H1 (cell line): Measurements from ENCODE around the gene SLC9A3.

Source experiments
- EZH2 ChIP-seq: fragments of 200-600 bp; sonication (generic); IDR thresholded peaks from 2 replicates; pipeline ENCODE4 v1.7.1; 2012; ENCODE audit warnings: low read depth, mild to moderate bottlenecking, moderate library complexity, low read length, inconsistent platforms; ENCODE audit not compliant: severe bottlenecking
- KDM1A ChIP-seq: fragments of 200-600, 300-600 bp; sonication (generic); IDR thresholded peaks from 2 replicates; pipeline ENCODE4 v1.7.1; 2016; ENCODE audit warnings: mild to moderate bottlenecking, low read length, borderline replicate concordance
- SIX5 ChIP-seq: IDR thresholded peaks from 2 replicates; pipeline ENCODE4 v1.6.1; 2011; ENCODE audit warnings: mild to moderate bottlenecking, low read depth, low read length
- SP1 ChIP-seq: IDR thresholded peaks from 2 replicates; pipeline ENCODE4 v1.6.1; 2011; ENCODE audit warnings: low read depth, low read length
- TEAD4 ChIP-seq: IDR thresholded peaks from 2 replicates; pipeline ENCODE4 v1.6.1; 2012; ENCODE audit warnings: low read depth, low read length, inconsistent platforms, mixed read lengths
- TF ChIP-seq, protein P1 (sequence below), 3 experiments: IDR thresholded peaks; 1 replicate in 2 of 3; 2 replicates in 1 of 3; pipeline versions ENCODE4 v1.5.1 to v1.6.1; 2011; ENCODE audit warnings: low read length in 3 of 3, mild to moderate bottlenecking in 3 of 3, inconsistent platforms in 2 of 3, low read depth in 1 of 3, moderate library complexity in 1 of 3; ENCODE audit not compliant: insufficient read depth in 1 of 3; ENCODE audit errors: control extremely low read depth in 1 of 3
- TF ChIP-seq, protein P2 (sequence below): IDR thresholded peaks from 2 replicates; pipeline ENCODE4 v1.6.1; 2012; ENCODE audit warnings: inconsistent platforms

DNA sequence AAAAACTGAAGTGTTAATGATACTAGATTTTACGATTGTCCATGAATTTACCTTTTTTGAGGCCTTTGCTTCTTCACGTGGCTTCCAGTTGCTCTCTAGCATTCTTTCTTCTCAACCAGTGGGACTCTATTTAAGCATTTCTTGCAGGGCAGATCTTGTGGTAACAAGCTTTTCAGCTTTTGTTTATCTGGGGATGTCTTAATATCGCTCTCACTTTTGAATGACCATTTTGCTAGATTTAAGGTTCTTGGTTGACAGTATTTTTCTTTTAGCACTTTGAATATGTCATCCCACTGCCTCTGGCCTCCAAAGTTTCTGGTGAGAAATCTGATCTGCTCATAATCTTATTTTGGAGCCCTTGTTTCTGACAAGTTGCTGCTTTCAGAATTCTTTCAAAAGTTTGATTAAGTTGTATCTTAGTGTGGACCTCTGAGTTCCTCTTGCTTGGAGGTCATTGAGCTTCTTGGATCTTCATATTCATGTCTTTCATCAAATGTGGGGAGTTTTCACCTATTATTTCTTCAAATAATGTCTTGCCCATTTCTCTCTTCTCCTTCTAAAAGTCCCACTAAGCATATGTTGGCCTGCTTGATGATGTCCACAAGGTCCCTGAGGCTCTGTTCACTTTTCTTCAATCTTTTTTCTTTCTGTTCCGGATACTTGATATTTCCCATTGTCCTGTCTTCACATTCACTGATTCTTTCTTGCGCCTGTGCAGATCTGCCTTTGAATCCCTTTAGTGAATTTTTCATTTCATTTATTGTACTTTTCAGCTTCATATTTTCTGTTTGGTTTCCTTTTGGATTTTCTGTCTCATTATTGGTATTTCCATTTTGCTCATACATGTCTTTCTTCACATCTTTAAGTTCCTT lies 72.4 kb downstream of the SLC9A3 start:
- TF ChIP-seq SP1 = no peak
- TF ChIP-seq, protein P1, sequence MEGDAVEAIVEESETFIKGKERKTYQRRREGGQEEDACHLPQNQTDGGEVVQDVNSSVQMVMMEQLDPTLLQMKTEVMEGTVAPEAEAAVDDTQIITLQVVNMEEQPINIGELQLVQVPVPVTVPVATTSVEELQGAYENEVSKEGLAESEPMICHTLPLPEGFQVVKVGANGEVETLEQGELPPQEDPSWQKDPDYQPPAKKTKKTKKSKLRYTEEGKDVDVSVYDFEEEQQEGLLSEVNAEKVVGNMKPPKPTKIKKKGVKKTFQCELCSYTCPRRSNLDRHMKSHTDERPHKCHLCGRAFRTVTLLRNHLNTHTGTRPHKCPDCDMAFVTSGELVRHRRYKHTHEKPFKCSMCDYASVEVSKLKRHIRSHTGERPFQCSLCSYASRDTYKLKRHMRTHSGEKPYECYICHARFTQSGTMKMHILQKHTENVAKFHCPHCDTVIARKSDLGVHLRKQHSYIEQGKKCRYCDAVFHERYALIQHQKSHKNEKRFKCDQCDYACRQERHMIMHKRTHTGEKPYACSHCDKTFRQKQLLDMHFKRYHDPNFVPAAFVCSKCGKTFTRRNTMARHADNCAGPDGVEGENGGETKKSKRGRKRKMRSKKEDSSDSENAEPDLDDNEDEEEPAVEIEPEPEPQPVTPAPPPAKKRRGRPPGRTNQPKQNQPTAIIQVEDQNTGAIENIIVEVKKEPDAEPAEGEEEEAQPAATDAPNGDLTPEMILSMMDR (IDR thresholded peaks at IDR 0.05; ENCODE audit: control extremely low read depth in 1 of 3, insufficient read depth in 1 of 3, low read depth in 1 of 3, low read length in 3 of 3) = no peak
- no peak for TF ChIP-seq TEAD4
- TF ChIP-seq SIX5 = no peak
- no peak for TF ChIP-seq KDM1A
- no peak for TF ChIP-seq EZH2
- TF ChIP-seq, protein P2, sequence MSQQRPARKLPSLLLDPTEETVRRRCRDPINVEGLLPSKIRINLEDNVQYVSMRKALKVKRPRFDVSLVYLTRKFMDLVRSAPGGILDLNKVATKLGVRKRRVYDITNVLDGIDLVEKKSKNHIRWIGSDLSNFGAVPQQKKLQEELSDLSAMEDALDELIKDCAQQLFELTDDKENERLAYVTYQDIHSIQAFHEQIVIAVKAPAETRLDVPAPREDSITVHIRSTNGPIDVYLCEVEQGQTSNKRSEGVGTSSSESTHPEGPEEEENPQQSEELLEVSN = no peak
